Measurements from ENCODE around the gene PPID.

- TF ChIP-seq, protein P1, sequence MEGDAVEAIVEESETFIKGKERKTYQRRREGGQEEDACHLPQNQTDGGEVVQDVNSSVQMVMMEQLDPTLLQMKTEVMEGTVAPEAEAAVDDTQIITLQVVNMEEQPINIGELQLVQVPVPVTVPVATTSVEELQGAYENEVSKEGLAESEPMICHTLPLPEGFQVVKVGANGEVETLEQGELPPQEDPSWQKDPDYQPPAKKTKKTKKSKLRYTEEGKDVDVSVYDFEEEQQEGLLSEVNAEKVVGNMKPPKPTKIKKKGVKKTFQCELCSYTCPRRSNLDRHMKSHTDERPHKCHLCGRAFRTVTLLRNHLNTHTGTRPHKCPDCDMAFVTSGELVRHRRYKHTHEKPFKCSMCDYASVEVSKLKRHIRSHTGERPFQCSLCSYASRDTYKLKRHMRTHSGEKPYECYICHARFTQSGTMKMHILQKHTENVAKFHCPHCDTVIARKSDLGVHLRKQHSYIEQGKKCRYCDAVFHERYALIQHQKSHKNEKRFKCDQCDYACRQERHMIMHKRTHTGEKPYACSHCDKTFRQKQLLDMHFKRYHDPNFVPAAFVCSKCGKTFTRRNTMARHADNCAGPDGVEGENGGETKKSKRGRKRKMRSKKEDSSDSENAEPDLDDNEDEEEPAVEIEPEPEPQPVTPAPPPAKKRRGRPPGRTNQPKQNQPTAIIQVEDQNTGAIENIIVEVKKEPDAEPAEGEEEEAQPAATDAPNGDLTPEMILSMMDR (conservative IDR thresholded peaks at IDR 0.05) = no peak; the same call in 1 of the 2 replicates
- no peak for TF ChIP-seq EZH2 (IDR thresholded peaks at IDR 0.05; ENCODE audit: low read depth)
These were observed 12.4 kb downstream of the PPID start for GRCh38 chr4:158710814-158711213.
